ENCODE data around the gene TINAG.
"Not testable (repeated sequence)": the region's sequence is repeated elsewhere in the genome, so short reads cannot be mapped to it uniquely, and the experiment has no call there.

TINAG gene

GRCh38 chr6:54308986-54309315, 710 bp downstream of the TINAG start:
- no peak for DNase-seq (ENCODE audit: low read depth)

- DNase-seq (ENCODE audit: low read depth), result no peak
These were observed 2.3 kb downstream of the TINAG start for GRCh38 chr6:54310377-54311152.

- no peak for DNase-seq (ENCODE audit: low read depth)
These were observed 7.4 kb downstream of the TINAG start for GRCh38 chr6:54315656-54316055.

- no peak for DNase-seq (ENCODE audit: low read depth)
These were observed 12.6 kb downstream of the TINAG start for GRCh38 chr6:54320871-54321270.

GRCh38 chr6:54327631-54328030, 19.4 kb downstream of the TINAG start:
- no peak for DNase-seq (ENCODE audit: low read depth)

GRCh38 chr6:54331571-54331970, 23.3 kb downstream of the TINAG start:
- DNase-seq (ENCODE audit: low read depth), result not testable (repeated sequence)

GRCh38 chr6:54335871-54336270, 27.6 kb downstream of the TINAG start:
- DNase-seq (ENCODE audit: low read depth), result no peak

- no peak for DNase-seq (ENCODE audit: low read depth)
These were observed 45.7 kb downstream of the TINAG start for GRCh38 chr6:54353975-54354374.

GRCh38 chr6:54354608-54355007, 46.4 kb downstream of the TINAG start:
- DNase-seq (ENCODE audit: low read depth), result no peak

GRCh38 chr6:54357141-54357540, 48.9 kb downstream of the TINAG start:
- no peak for DNase-seq (ENCODE audit: low read depth)

GRCh38 chr6:54361188-54361587, 52.9 kb downstream of the TINAG start:
- no peak for DNase-seq (ENCODE audit: low read depth)

GRCh38 chr6:54361734-54362133, 53.5 kb downstream of the TINAG start:
- no peak for DNase-seq (ENCODE audit: low read depth)

- no peak for DNase-seq (ENCODE audit: low read depth)
These were observed 58.6 kb downstream of the TINAG start for GRCh38 chr6:54366667-54367327.

GRCh38 chr6:54377776-54378175, 69.5 kb downstream of the TINAG start:
- DNase-seq (ENCODE audit: low read depth), result no peak

- no peak for DNase-seq (ENCODE audit: low read depth)
These were observed 78.1 kb downstream of the TINAG start for GRCh38 chr6:54386295-54386694.

- DNase-seq (ENCODE audit: low read depth), result no peak
These were observed 82.1 kb downstream of the TINAG start for GRCh38 chr6:54390362-54390761.

- DNase-seq (ENCODE audit: low read depth), result no peak
These were observed 83.3 kb downstream of the TINAG start for GRCh38 chr6:54391577-54391976.

GRCh38 chr6:54403096-54403495, 94.9 kb downstream of the TINAG start:
- no peak for DNase-seq (ENCODE audit: low read depth)

GRCh38 chr6:54404791-54405190, 96.5 kb downstream of the TINAG start:
- DNase-seq (ENCODE audit: low read depth), result no peak

- no peak for DNase-seq (ENCODE audit: low read depth)
These were observed 103.5 kb downstream of the TINAG start for GRCh38 chr6:54411767-54412166.

GRCh38 chr6:54415517-54415916, 107.3 kb downstream of the TINAG start:
- DNase-seq (ENCODE audit: low read depth), result no peak

- no peak for DNase-seq (ENCODE audit: low read depth)
These were observed 111.6 kb downstream of the TINAG start for GRCh38 chr6:54419885-54420284.

GRCh38 chr6:54426995-54427394, 118.8 kb downstream of the TINAG start:
- no peak for DNase-seq (ENCODE audit: low read depth)

- DNase-seq (ENCODE audit: low read depth), result no peak
These were observed 119.2 kb downstream of the TINAG start for GRCh38 chr6:54427396-54427937.

Measured in stimulated activated CD8-positive, alpha-beta memory T cell treated with anti-CD3 and anti-CD28 coated beads, Interleukin-15, amount 100 ng/mL, for 1 hour (primary cell).